NB4 (cell line): ENCODE results near the gene CLPSL1.

Experiments
- POLR2A ChIP-seq: IDR thresholded peaks from 2 replicates; pipeline ENCODE4 v1.6.1; 2011; ENCODE audit warnings: mild to moderate bottlenecking; ENCODE audit not compliant: insufficient read length; ENCODE audit errors: extremely low read depth
- TF ChIP-seq, protein P1 (sequence below): IDR thresholded peaks from one replicate; pipeline ENCODE4 v1.5.1; 2012; ENCODE audit warnings: low read depth, low read length

GRCh38 chr6:35781290-35781689 lies 471 bp downstream of the CLPSL1 start:
- TF ChIP-seq, protein P1, sequence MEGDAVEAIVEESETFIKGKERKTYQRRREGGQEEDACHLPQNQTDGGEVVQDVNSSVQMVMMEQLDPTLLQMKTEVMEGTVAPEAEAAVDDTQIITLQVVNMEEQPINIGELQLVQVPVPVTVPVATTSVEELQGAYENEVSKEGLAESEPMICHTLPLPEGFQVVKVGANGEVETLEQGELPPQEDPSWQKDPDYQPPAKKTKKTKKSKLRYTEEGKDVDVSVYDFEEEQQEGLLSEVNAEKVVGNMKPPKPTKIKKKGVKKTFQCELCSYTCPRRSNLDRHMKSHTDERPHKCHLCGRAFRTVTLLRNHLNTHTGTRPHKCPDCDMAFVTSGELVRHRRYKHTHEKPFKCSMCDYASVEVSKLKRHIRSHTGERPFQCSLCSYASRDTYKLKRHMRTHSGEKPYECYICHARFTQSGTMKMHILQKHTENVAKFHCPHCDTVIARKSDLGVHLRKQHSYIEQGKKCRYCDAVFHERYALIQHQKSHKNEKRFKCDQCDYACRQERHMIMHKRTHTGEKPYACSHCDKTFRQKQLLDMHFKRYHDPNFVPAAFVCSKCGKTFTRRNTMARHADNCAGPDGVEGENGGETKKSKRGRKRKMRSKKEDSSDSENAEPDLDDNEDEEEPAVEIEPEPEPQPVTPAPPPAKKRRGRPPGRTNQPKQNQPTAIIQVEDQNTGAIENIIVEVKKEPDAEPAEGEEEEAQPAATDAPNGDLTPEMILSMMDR, result no peak
- no peak for TF ChIP-seq POLR2A
